Measurements from ENCODE around the gene SLC50A1.
"Not testable (repeated sequence)": the region's sequence is repeated elsewhere in the genome, so short reads cannot be mapped to it uniquely, and the experiment has no call there.

Gene SLC50A1

DNA sequence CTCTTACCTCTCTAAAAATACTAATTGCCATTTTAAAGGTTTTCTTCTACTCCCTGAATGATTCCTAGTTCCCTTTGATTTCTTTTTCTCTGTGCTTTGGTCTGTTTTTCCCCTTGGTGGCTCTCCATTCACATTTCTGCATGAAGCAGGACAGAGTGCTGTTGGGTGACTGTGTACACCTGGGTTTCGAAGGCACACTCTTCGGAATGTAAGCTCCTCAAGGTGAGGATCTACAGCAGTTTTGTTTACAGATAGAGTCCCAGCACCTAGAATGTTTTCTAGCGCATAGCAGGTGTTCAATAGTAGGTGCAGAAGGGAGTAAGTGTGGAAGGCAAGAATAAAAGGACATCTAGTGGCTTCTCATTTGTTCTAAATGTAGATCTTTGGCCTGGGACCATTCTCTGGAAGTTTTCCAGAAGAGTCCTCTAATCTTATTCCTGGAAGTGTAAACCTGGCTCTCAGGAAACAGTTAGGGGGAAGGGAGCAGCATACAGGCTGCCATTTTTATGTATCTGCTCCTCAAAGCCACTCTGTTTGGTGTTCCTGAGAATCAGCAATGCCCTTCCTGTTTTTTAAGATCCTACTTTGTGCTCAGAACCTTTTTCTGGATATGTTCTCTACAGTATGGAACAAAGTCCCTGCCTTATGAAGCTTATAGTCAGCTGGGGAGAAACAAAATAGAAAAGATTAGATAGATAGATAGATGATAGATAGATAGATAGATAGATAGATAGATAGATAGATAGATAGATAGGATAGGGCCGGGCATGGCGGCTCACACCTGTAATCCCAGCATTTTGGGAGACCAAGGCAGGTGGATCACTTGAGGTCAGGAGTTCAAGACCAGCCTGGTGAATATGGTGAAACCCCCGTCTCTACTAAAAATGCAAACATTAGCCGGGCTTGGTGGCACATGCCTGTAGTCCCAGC, 30.8 kb upstream of the SLC50A1 start:
- Histone ChIP-seq H3K9ac (ENCODE audit: low read depth, low read length) (no peak overlapping the region), H3K27me3 (ENCODE audit: control insufficient read depth, insufficient read depth, low read length) (peaks cover 40% of the 10 kb centered on the region), H3K9me3 (replicated peaks; ENCODE audit: low read length) (no peaks in the 10 kb centered on the region), H3K4me2 (ENCODE audit: low read length) (no peak overlapping the region), H3K4me3 (ENCODE audit: low read length) (no peak overlapping the region), H3K4me1 (ENCODE audit: control insufficient read depth, insufficient read depth, low read length) (no peaks in the 10 kb centered on the region), H3K36me3 (ENCODE audit: insufficient read depth, low read length) (no peaks in the 10 kb centered on the region)

GRCh38 chr1:155105604-155106011, 30.0 kb upstream of the SLC50A1 start:
- Histone ChIP-seq H3K4me3 (ENCODE audit: low read length) (no peak overlapping the region), H3K4me2 (ENCODE audit: low read length) (no peak overlapping the region), H3K9ac (ENCODE audit: low read depth, low read length) (no peak overlapping the region), H3K9me3 (replicated peaks; ENCODE audit: low read length) (no peaks in the 10 kb centered on the region), H3K36me3 (ENCODE audit: insufficient read depth, low read length) (no peaks in the 10 kb centered on the region), H3K4me1 (ENCODE audit: control insufficient read depth, insufficient read depth, low read length) (no peaks in the 10 kb centered on the region), H3K27me3 (ENCODE audit: control insufficient read depth, insufficient read depth, low read length) (peaks cover 44% of the 10 kb centered on the region)

- Histone ChIP-seq H3K4me1 (ENCODE audit: control insufficient read depth, insufficient read depth, low read length) (no peaks in the 10 kb centered on the region), H3K4me3 (ENCODE audit: low read length) (no peak overlapping the region), H3K9me3 (replicated peaks; ENCODE audit: low read length) (no peaks in the 10 kb centered on the region), H3K9ac (ENCODE audit: low read depth, low read length) (no peak overlapping the region), H3K27me3 (ENCODE audit: control insufficient read depth, insufficient read depth, low read length) (peaks cover 48% of the 10 kb centered on the region), H3K4me2 (ENCODE audit: low read length) (no peak overlapping the region), H3K36me3 (ENCODE audit: insufficient read depth, low read length) (no peaks in the 10 kb centered on the region)
Measured at GRCh38 chr1:155106862-155107261, 28.8 kb upstream of the SLC50A1 start.

- Histone ChIP-seq H3K9me3 (replicated peaks; ENCODE audit: low read length) (no peaks in the 10 kb centered on the region), H3K4me3 (ENCODE audit: low read length) (no peak overlapping the region), H3K9ac (ENCODE audit: low read depth, low read length) (no peak overlapping the region)
Measured at GRCh38 chr1:155107309-155108264, 28.1 kb upstream of the SLC50A1 start.

DNA sequence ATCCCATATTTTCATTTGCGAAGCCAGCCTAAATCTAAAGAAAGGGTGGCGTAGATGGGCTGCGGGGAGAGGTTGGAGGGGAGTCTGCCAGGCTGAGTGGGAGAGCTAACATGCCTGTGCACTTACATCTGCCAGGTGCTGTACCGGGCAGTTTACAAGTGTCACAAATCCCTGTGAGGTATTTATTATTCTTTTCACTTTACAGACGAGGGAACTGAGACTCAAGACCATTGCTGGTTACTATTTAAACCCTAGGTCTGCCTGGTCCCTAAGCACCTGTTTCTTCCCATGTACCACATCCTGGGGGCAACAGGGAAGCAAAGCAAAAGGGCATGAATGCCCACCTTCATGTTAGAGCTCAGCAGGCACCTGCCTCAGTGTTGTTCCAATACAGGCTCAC, 27.4 kb upstream of the SLC50A1 start:
- Histone ChIP-seq H3K4me2 (ENCODE audit: low read length) (no peak overlapping the region), H3K27me3 (ENCODE audit: control insufficient read depth, insufficient read depth, low read length) (peaks cover 45% of the 10 kb centered on the region), H3K9ac (ENCODE audit: low read depth, low read length) (no peak overlapping the region), H3K4me1 (ENCODE audit: control insufficient read depth, insufficient read depth, low read length) (no peaks in the 10 kb centered on the region), H3K36me3 (ENCODE audit: insufficient read depth, low read length) (no peaks in the 10 kb centered on the region), H3K4me3 (ENCODE audit: low read length) (no peak overlapping the region), H3K9me3 (replicated peaks; ENCODE audit: low read length) (no peaks in the 10 kb centered on the region)

More at GRCh38 chr1:155107309-155108264, 28.1 kb upstream of the SLC50A1 start:
- no peaks in the 10 kb centered on the region for H3K4me1 ChIP-seq (ENCODE audit: control insufficient read depth, insufficient read depth, low read length)
- H3K27me3 ChIP-seq (ENCODE audit: control insufficient read depth, insufficient read depth, low read length), result peaks cover 46% of the 10 kb centered on the region
- H3K4me2 ChIP-seq (ENCODE audit: low read length), result no peak overlapping the region
- H3K36me3 ChIP-seq (ENCODE audit: insufficient read depth, low read length), result no peaks in the 10 kb centered on the region

- no peaks in the 10 kb centered on the region for H3K4me1 ChIP-seq (ENCODE audit: control insufficient read depth, insufficient read depth, low read length)
- no peaks in the 10 kb centered on the region for H3K36me3 ChIP-seq (ENCODE audit: insufficient read depth, low read length)
- H3K4me2 ChIP-seq (ENCODE audit: low read length), result no peak overlapping the region
- no peaks in the 10 kb centered on the region for H3K9me3 ChIP-seq (replicated peaks; ENCODE audit: low read length)
- peaks cover 43% of the 10 kb centered on the region for H3K27me3 ChIP-seq (ENCODE audit: control insufficient read depth, insufficient read depth, low read length)
- H3K9ac ChIP-seq (ENCODE audit: low read depth, low read length), result no peak overlapping the region
- no peak overlapping the region for H3K4me3 ChIP-seq (ENCODE audit: low read length)
Measured at GRCh38 chr1:155110381-155110780, 25.3 kb upstream of the SLC50A1 start.

DNA sequence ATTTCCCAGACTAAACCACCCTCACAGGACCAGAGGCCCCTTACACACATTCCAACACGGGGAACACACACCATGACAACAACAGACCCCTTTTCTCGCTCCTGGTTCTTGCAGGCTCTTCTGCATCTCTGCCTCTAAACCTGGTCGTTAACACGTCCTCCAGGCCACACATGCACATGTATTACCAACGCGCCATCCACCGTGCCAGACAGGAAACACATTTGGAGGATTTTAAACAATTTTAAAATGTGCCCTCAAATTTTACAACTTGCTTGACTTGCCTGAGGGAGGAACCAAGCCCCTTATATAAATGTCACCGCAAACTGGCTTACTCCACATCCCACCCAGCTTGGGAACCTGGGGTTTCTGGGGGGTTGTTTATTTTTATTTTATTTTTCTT, 24.8 kb upstream of the SLC50A1 start:
- Histone ChIP-seq H3K4me1 (ENCODE audit: control insufficient read depth, insufficient read depth, low read length) (no peaks in the 10 kb centered on the region), H3K27me3 (ENCODE audit: control insufficient read depth, insufficient read depth, low read length) (peaks cover 41% of the 10 kb centered on the region), H3K4me3 (ENCODE audit: low read length) (no peak overlapping the region), H3K36me3 (ENCODE audit: insufficient read depth, low read length) (no peaks in the 10 kb centered on the region), H3K4me2 (ENCODE audit: low read length) (no peak overlapping the region), H3K9me3 (replicated peaks; ENCODE audit: low read length) (no peaks in the 10 kb centered on the region), H3K9ac (ENCODE audit: low read depth, low read length) (no peak overlapping the region)

GRCh38 chr1:155113450-155113980, 22.1 kb upstream of the SLC50A1 start:
- no peak overlapping the region for H3K4me2 ChIP-seq (ENCODE audit: low read length)
- H3K9me3 ChIP-seq (replicated peaks; ENCODE audit: low read length), result no peaks in the 10 kb centered on the region
- H3K36me3 ChIP-seq (ENCODE audit: insufficient read depth, low read length), result no peaks in the 10 kb centered on the region
- no peaks in the 10 kb centered on the region for H3K4me1 ChIP-seq (ENCODE audit: control insufficient read depth, insufficient read depth, low read length)
- peaks cover 45% of the 10 kb centered on the region for H3K27me3 ChIP-seq (ENCODE audit: control insufficient read depth, insufficient read depth, low read length)
- H3K9ac ChIP-seq (ENCODE audit: low read depth, low read length), result no peak overlapping the region
- no peak overlapping the region for H3K4me3 ChIP-seq (ENCODE audit: low read length)

GRCh38 chr1:155116113-155116764, 19.4 kb upstream of the SLC50A1 start:
- Histone ChIP-seq H3K36me3 (ENCODE audit: insufficient read depth, low read length) (no peaks in the 10 kb centered on the region), H3K4me3 (ENCODE audit: low read length) (no peak overlapping the region), H3K27me3 (ENCODE audit: control insufficient read depth, insufficient read depth, low read length) (peaks cover 61% of the 10 kb centered on the region), H3K9ac (ENCODE audit: low read depth, low read length) (no peak overlapping the region), H3K9me3 (replicated peaks; ENCODE audit: low read length) (no peaks in the 10 kb centered on the region), H3K4me2 (ENCODE audit: low read length) (no peak overlapping the region), H3K4me1 (ENCODE audit: control insufficient read depth, insufficient read depth, low read length) (no peaks in the 10 kb centered on the region)

DNA sequence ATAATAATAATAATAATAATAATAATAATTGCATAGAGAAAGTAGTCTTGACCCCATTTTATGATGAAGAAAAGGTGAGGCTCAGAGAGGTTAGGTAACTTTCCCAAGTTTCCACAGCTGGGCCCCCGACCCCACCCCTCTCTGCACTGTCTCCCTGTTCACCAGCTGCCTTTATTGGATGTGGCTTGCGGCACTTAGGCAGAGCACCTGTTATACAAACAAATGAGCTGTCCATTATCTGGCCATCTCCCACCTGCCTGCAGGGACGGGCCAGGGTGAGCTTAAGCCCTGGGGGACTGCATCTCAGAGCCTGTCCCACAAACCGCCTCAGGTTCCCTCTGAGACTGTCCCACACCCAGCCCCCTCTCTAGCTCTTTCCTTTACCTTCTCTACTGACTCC, 18.0 kb upstream of the SLC50A1 start:
- no peak overlapping the region for H3K9ac ChIP-seq (ENCODE audit: low read depth, low read length)
- H3K27me3 ChIP-seq (ENCODE audit: control insufficient read depth, insufficient read depth, low read length), result peaks cover 65% of the 10 kb centered on the region
- H3K9me3 ChIP-seq (replicated peaks; ENCODE audit: low read length), result no peaks in the 10 kb centered on the region

GRCh38 chr1:155118090-155118489, 17.6 kb upstream of the SLC50A1 start:
- H3K4me2 ChIP-seq (ENCODE audit: low read length); H3K9me3 ChIP-seq (replicated peaks; ENCODE audit: low read length); H3K36me3 ChIP-seq (ENCODE audit: insufficient read depth, low read length); H3K4me3 ChIP-seq (ENCODE audit: low read length); H3K9ac ChIP-seq (ENCODE audit: low read depth, low read length); H3K4me1 ChIP-seq (ENCODE audit: control insufficient read depth, insufficient read depth, low read length): not testable (repeated sequence)
- H3K27me3 ChIP-seq (ENCODE audit: control insufficient read depth, insufficient read depth, low read length), result peaks cover 66% of the 10 kb centered on the region

More for the DNA sequence above, 18.0 kb upstream of the SLC50A1 start:
- Histone ChIP-seq H3K4me3 (ENCODE audit: low read length) (no peak overlapping the region), H3K36me3 (ENCODE audit: insufficient read depth, low read length) (no peaks in the 10 kb centered on the region), H3K4me2 (ENCODE audit: low read length) (no peak overlapping the region), H3K4me1 (ENCODE audit: control insufficient read depth, insufficient read depth, low read length) (no peaks in the 10 kb centered on the region)

Data from skeletal muscle satellite cell (primary cell).